HS-27A (cell line): ENCODE results near the gene TRIAP1.
"Not testable (repeated sequence)": the region's sequence is repeated elsewhere in the genome, so short reads cannot be mapped to it uniquely, and the experiment has no call there.

Source experiments
- DNase-seq: peaks from one replicate; pipeline ENCODE4 v3.0.0-alpha.2; 2012; ENCODE audit warnings: low read depth, missing footprints

The TRIAP1 gene

GRCh38 chr12:120445911-120446843, at the start of gene TRIAP1, which contains the start of gene GATC:
TRIAP1 (minus strand) TSS chr12:120446384; CDS start chr12:120446372, 12 bp downstream.
GATC (plus strand) TSS chr12:120446444; CDS start chr12:120446481, 37 bp downstream.
- DNase-seq = peak; percentile 60

- no peak for DNase-seq
These were observed 49.1 kb upstream of the TRIAP1 start for GRCh38 chr12:120495186-120495730.

- DNase-seq = no peak
These were observed 44.8 kb upstream of the TRIAP1 start for GRCh38 chr12:120490833-120491512.

GRCh38 chr12:120490325-120490724, 44.1 kb upstream of the TRIAP1 start:
- DNase-seq = no peak

- no peak for DNase-seq
These were observed 42.8 kb upstream of the TRIAP1 start for GRCh38 chr12:120489018-120489417.

- DNase-seq = no peak
These were observed 42.0 kb upstream of the TRIAP1 start for GRCh38 chr12:120488057-120488640.

GRCh38 chr12:120487552-120487951, 41.4 kb upstream of the TRIAP1 start:
- not testable (repeated sequence) for DNase-seq

GRCh38 chr12:120485961-120486881, 40.0 kb upstream of the TRIAP1 start:
- no peak for DNase-seq

- no peak for DNase-seq
These were observed 37.4 kb upstream of the TRIAP1 start for GRCh38 chr12:120483621-120484020.

- DNase-seq = no peak
These were observed 35.0 kb upstream of the TRIAP1 start for GRCh38 chr12:120481022-120481767.

- DNase-seq = no peak
These were observed 34.0 kb upstream of the TRIAP1 start for GRCh38 chr12:120480211-120480610.

GRCh38 chr12:120479458-120479857, 33.3 kb upstream of the TRIAP1 start:
- DNase-seq = no peak

- no peak for DNase-seq
These were observed 29.5 kb upstream of the TRIAP1 start for GRCh38 chr12:120475643-120476042.

- DNase-seq = peak; percentile 71
These were observed 28.4 kb upstream of the TRIAP1 start for GRCh38 chr12:120474616-120474960.

GRCh38 chr12:120473807-120474615, 27.8 kb upstream of the TRIAP1 start:
- no peak for DNase-seq

- DNase-seq = no peak
These were observed 26.3 kb upstream of the TRIAP1 start for GRCh38 chr12:120472521-120472920.

- no peak for DNase-seq
These were observed 24.1 kb upstream of the TRIAP1 start for GRCh38 chr12:120470150-120470784.

GRCh38 chr12:120469450-120470149, 23.4 kb upstream of the TRIAP1 start, which contains the start of gene SRSF9:
SRSF9 (minus strand) TSS chr12:120469748; CDS start chr12:120469609, 139 bp downstream.
- DNase-seq = peak; percentile 73
